HepG2 (cell line): Measurements from ENCODE around the gene PSMA7. TPM values are rescaled to one million over a fixed set of nuclear protein-coding genes. Genes with fewer than 3 reads are reported as not detected.

ENCODE experiments used
- BATF2 ChIP-seq: sonication (generic); formaldehyde crosslinking; IDR thresholded peaks from 2 replicates; pipeline ENCODE4 v1.8.0; 2022; ENCODE audit warnings: mild to moderate bottlenecking, missing genetic modification reagents, moderate library complexity
- DRAP1 ChIP-seq: IDR thresholded peaks from 2 replicates; pipeline ENCODE4 v1.6.1; 2016; ENCODE audit warnings: missing genetic modification reagents, missing compliant biosample characterization
- FOSL2 ChIP-seq: sonication (generic); formaldehyde crosslinking; IDR thresholded peaks from 2 replicates; pipeline ENCODE4 v1.4.0; 2020; ENCODE audit warnings: missing genetic modification reagents
- HMG20B ChIP-seq: conservative IDR thresholded peaks from 2 replicates; pipeline ENCODE4 v1.6.1; 2016; ENCODE audit warnings: missing genetic modification reagents, missing compliant biosample characterization
- HNRNPL ChIP-seq: fragments of 200-400 bp; formaldehyde crosslinking; IDR thresholded peaks from 2 replicates; pipeline ENCODE4 v1.6.1; 2017; ENCODE audit warnings: mild to moderate bottlenecking, low read depth, low read length
- HOXA5 ChIP-seq: sonication (generic); formaldehyde crosslinking; IDR thresholded peaks from 2 replicates; pipeline ENCODE4 v1.4.0; 2020; ENCODE audit warnings: missing genetic modification reagents
- JARID2 ChIP-seq: sonication (generic); formaldehyde crosslinking; IDR thresholded peaks from 2 replicates; pipeline ENCODE4 v1.8.1; 2023; ENCODE audit warnings: missing genetic modification reagents, inconsistent platforms; ENCODE audit not compliant: insufficient replicate concordance
- KDM3A ChIP-seq: IDR thresholded peaks from 2 replicates; pipeline ENCODE4 v1.6.1; 2018; ENCODE audit warnings: low read depth, missing compliant biosample characterization
- KLF16 ChIP-seq, 2 experiments: sonication (generic) in 1 of 2; formaldehyde crosslinking in 1 of 2; IDR thresholded peaks; 2 replicates each; pipeline versions ENCODE4 v1.6.1 to v1.8.0; 2016 to 2023; ENCODE audit warnings: missing genetic modification reagents in 2 of 2, missing compliant biosample characterization in 1 of 2
- PHF20 ChIP-seq: sonication (generic); formaldehyde crosslinking; IDR thresholded peaks from 2 replicates; pipeline ENCODE4 v1.5.0; 2020; ENCODE audit warnings: mild to moderate bottlenecking, missing genetic modification reagents
- ZFP41 ChIP-seq: sonication (generic); formaldehyde crosslinking; IDR thresholded peaks from 2 replicates; pipeline ENCODE4 v1.4.0; 2020; ENCODE audit warnings: mild to moderate bottlenecking, missing genetic modification reagents, borderline replicate concordance
- ZHX1 ChIP-seq: sonication (generic); formaldehyde crosslinking; IDR thresholded peaks from 2 replicates; pipeline ENCODE4 v1.8.1; 2022; ENCODE audit warnings: low read depth, mild to moderate bottlenecking, missing genetic modification reagents
- ZNF256 ChIP-seq: sonication (generic); formaldehyde crosslinking; conservative IDR thresholded peaks from 2 replicates; pipeline ENCODE4 v1.4.0; 2020; ENCODE audit warnings: missing genetic modification reagents
- ZNF281 ChIP-seq: sonication (generic); formaldehyde crosslinking; IDR thresholded peaks from 2 replicates; pipeline ENCODE4 v1.4.0; 2020; ENCODE audit warnings: missing genetic modification reagents, borderline replicate concordance
- ZNF44 ChIP-seq: sonication (generic); formaldehyde crosslinking; IDR thresholded peaks from 2 replicates; pipeline ENCODE4 v1.5.1; 2020; ENCODE audit warnings: mild to moderate bottlenecking, missing genetic modification reagents
- ZNF530 ChIP-seq: sonication (generic); formaldehyde crosslinking; IDR thresholded peaks from 2 replicates; pipeline ENCODE4 v1.5.0; 2020; ENCODE audit warnings: low read depth, mild to moderate bottlenecking, missing genetic modification reagents
- ZNF563 ChIP-seq: sonication (generic); formaldehyde crosslinking; IDR thresholded peaks from 2 replicates; pipeline ENCODE4 v1.8.0; 2022; ENCODE audit warnings: mild to moderate bottlenecking, moderate library complexity, missing genetic modification reagents
- ZNF598 ChIP-seq: sonication (generic); formaldehyde crosslinking; IDR thresholded peaks from 2 replicates; pipeline ENCODE4 v1.5.1; 2020; ENCODE audit warnings: mild to moderate bottlenecking, missing genetic modification reagents, borderline replicate concordance
- ZNF660 ChIP-seq: sonication (generic); formaldehyde crosslinking; IDR thresholded peaks from 2 replicates; pipeline ENCODE4 v1.5.1; 2020; ENCODE audit warnings: mild to moderate bottlenecking, low read depth, missing genetic modification reagents, borderline replicate concordance
- ZNF678 ChIP-seq: sonication (generic); formaldehyde crosslinking; IDR thresholded peaks from 2 replicates; pipeline ENCODE4 v1.4.0; 2020; ENCODE audit warnings: mild to moderate bottlenecking, missing genetic modification reagents
- polyA plus RNA-seq, 8 experiments: library from polyadenylated mRNA; depleted of rRNA in 3 of 8; stranded (reverse) in 7 of 8; unstranded in 1 of 8; fragments of >200 nt; fragmentation: Illumina TruSeq in 4 of 8; extraction: Trizol in 4 of 8; gene quantifications; 2 replicates each; pipeline versions ENCODE4 v1.2.1 to v1.2.3, GENCODE V29; 2011 to 2016; ENCODE audit warnings: low read depth in 4 of 8, missing spikeins in 1 of 8, mixed read lengths in 1 of 8; ENCODE audit not compliant: insufficient read depth in 1 of 8
- total RNA-seq, 5 experiments: library from RNA; depleted of rRNA; stranded (reverse); fragments of >200 nt; fragmentation: Illumina TruSeq; extraction: Trizol; gene quantifications; 2 replicates each; pipeline ENCODE4 v1.2.3, GENCODE V29; 2016; ENCODE audit warnings: low read depth in 1 of 5

PSMA7 gene
- total and polyA plus RNA-seq, 2 of the 13 experiments (the other 11 are each of a cell fraction or from before 2014, with no cell fraction given) = 531 to 631 TPM

- TF ChIP-seq ZNF256 (no peak), ZHX1 (CRISPR knock-in tag) (0 out of 2 replicates have a peak, but pooled peaks have one; percentile 43), ZNF44 (CRISPR knock-in tag) (peak; percentile 87; the same call in 1 of the 2 replicates), HMG20B (CRISPR knock-in tag) (0 out of 2 replicates have a peak, but pooled peaks have one; percentile 7), ZNF281 (peak; percentile 26; the same call in 1 of the 2 replicates), BATF2 (CRISPR knock-in tag) (0 out of 2 replicates have a peak, but pooled peaks have one; percentile 67), ZNF660 (CRISPR knock-in tag) (peak; percentile 65; the same call in 1 of the 2 replicates), HNRNPL (peak; percentile 37; the same call in 1 of the 2 replicates), JARID2 (CRISPR knock-in tag) (peak; percentile 94), HOXA5 (CRISPR knock-in tag) (0 out of 2 replicates have a peak, but pooled peaks have one; percentile 20), KLF16 (CRISPR knock-in tag; IDR thresholded peaks at IDR 0.05) (0 out of 4 replicates have a peak, but pooled peaks of 1 of the 2 experiments have one; percentile 43), ZNF678 (CRISPR knock-in tag) (0 out of 2 replicates have a peak, but pooled peaks have one; percentile 60), KDM3A (CRISPR knock-in tag) (peak; percentile 77; the same call in 1 of the 2 replicates), PHF20 (CRISPR knock-in tag) (no peak), ZFP41 (no peak; the same call in 1 of the 2 replicates), FOSL2 (CRISPR knock-in tag) (0 out of 2 replicates have a peak, but pooled peaks have one; percentile 3), ZNF530 (CRISPR knock-in tag) (no peak), ZNF563 (CRISPR knock-in tag) (0 out of 2 replicates have a peak, but pooled peaks have one; percentile 43), ZNF598 (CRISPR knock-in tag) (peak; percentile 81; the same call in 1 of the 2 replicates), DRAP1 (CRISPR knock-in tag) (peak; percentile 59; the same call in 1 of the 2 replicates)
Observed at GRCh38 chr20:62120990-62121775, 22.0 kb downstream of the PSMA7 start (continued).
